ENCODE data around the gene KRTAP5-8. TPM values are rescaled to one million over a fixed set of nuclear protein-coding genes. Genes with fewer than 3 reads are reported as not detected.
"Not testable (repeated sequence)": the region's sequence is repeated elsewhere in the genome, so short reads cannot be mapped to it uniquely, and the experiment has no call there.

Gene KRTAP5-8
- total RNA-seq, 1 experiment from 2014 or later, result not detected

DNA sequence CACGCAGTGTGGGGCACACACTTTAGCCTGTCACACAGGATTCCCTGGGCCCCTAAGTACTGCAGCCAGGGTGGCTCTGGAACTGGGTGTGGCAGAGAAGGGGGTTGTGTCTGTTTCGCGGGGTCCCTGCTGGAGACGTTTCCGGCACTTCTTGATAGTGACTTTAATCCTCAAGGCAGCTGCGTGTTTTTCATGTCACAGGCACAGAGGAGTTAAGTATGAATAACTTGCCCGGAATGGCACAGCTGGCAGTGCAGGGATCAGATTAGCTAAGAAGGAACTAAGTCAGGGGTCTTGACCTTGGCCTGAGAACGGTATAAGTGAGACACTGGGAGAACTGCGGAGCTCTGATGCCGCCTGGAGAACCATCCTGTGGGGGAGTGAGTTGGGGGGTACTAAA, 18.3 kb upstream of the KRTAP5-8 start:
- no peaks in the 10 kb centered on the region for H3K4me1 Mint-ChIP-seq (ENCODE audit: low read depth, unreplicated experiment)
- intact Hi-C loops (cut with micrococcal nuclease; ENCODE audit: unreplicated experiment), result no loop called here
- ChIA-PET CTCF (no interaction called here), POLR2A (no interaction called here)
- peaks cover 9% of the 10 kb centered on the region for H3K9me3 Mint-ChIP-seq (ENCODE audit: unreplicated experiment)
- no TSS peak for BruUV-seq (replicated peaks)
- DNase-seq, result no peak
- Histone ChIP-seq H3K4me3 (ENCODE audit: low read depth, low read length) (no peak overlapping the region), H3K4me1 (no peaks in the 10 kb centered on the region), H3K27me3 (replicated peaks; ENCODE audit: control insufficient read depth, insufficient read depth, low read length) (no peaks in the 10 kb centered on the region), H3K9me3 (peaks cover 6% of the 10 kb centered on the region; the same call in 1 of the 2 replicates), H3K36me3 (ENCODE audit: control insufficient read depth, insufficient read depth, low read length) (no peaks in the 10 kb centered on the region)
- H3K27me3 Mint-ChIP-seq (ENCODE audit: insufficient read depth, unreplicated experiment), result no peaks in the 10 kb centered on the region
- TF ChIP-seq, protein P1, sequence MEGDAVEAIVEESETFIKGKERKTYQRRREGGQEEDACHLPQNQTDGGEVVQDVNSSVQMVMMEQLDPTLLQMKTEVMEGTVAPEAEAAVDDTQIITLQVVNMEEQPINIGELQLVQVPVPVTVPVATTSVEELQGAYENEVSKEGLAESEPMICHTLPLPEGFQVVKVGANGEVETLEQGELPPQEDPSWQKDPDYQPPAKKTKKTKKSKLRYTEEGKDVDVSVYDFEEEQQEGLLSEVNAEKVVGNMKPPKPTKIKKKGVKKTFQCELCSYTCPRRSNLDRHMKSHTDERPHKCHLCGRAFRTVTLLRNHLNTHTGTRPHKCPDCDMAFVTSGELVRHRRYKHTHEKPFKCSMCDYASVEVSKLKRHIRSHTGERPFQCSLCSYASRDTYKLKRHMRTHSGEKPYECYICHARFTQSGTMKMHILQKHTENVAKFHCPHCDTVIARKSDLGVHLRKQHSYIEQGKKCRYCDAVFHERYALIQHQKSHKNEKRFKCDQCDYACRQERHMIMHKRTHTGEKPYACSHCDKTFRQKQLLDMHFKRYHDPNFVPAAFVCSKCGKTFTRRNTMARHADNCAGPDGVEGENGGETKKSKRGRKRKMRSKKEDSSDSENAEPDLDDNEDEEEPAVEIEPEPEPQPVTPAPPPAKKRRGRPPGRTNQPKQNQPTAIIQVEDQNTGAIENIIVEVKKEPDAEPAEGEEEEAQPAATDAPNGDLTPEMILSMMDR (IDR thresholded peaks at IDR 0.05; ENCODE audit: insufficient read depth in 1 of 2, low read depth in 1 of 2, low read length in 1 of 2, severe bottlenecking in 1 of 2, unreplicated experiment in 1 of 2), result no peak
- no peaks in the 10 kb centered on the region for H3K36me3 Mint-ChIP-seq (ENCODE audit: insufficient read depth, unreplicated experiment)
- no peak overlapping the region for H3K4me3 Mint-ChIP-seq (ENCODE audit: unreplicated experiment)
- no peak overlapping the region for H3K27ac Mint-ChIP-seq (ENCODE audit: unreplicated experiment)

DNA sequence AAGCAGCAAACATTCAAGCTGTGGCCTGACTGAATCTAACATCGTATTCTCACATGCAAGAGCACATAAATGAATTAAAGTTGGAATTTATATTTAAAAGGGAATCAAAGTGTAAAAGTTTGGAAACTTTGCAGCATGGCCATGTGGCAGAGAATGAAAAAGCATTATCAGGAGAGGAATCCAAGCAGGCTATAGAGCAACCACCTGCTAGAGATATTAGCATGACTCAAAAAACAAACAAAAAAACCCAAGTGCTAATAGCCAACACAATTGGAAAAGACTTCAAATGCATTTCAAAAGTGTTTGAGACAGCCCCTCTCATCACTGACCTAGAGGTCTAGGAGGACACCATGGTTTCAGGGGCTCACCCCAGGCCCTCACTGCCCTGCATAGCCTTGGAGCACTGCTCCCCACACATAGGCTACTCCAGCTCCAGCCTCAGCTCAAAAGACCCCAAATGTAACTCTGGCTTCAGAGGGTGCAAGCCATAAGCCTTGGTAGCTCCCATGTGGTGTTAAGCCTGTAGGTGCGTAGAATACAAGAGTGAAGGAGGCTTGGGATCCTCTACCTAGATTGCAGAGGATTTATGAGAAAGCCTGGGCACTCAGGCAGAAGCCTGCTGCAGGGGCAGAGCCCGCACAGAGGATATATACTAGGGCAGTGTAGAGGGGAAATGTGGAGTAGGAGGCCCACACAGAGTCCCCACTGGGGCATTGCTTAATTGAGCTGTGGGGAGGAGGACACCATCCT, 12.5 kb upstream of the KRTAP5-8 start:
- Mint-ChIP-seq H3K4me1 (ENCODE audit: low read depth, unreplicated experiment) (peaks cover 24% of the 10 kb centered on the region), H3K9me3 (ENCODE audit: unreplicated experiment) (peaks cover 9% of the 10 kb centered on the region), H3K27ac (ENCODE audit: unreplicated experiment) (no peak overlapping the region), H3K36me3 (ENCODE audit: insufficient read depth, unreplicated experiment) (no peaks in the 10 kb centered on the region), H3K27me3 (ENCODE audit: insufficient read depth, unreplicated experiment) (no peaks in the 10 kb centered on the region), H3K4me3 (ENCODE audit: unreplicated experiment) (no peak overlapping the region)
- Histone ChIP-seq H3K4me1 (peaks cover 19% of the 10 kb centered on the region), H3K27me3 (replicated peaks; ENCODE audit: control insufficient read depth, insufficient read depth, low read length) (no peaks in the 10 kb centered on the region), H3K4me3 (ENCODE audit: low read depth, low read length) (no peak overlapping the region), H3K36me3 (ENCODE audit: control insufficient read depth, insufficient read depth, low read length) (no peaks in the 10 kb centered on the region), H3K9me3 (0 out of 2 replicates have a peak, but pooled peaks cover 2% of the 10 kb centered on the region)
- peak in 1 of 2 experiments; percentile 19 for DNase-seq
- ChIA-PET CTCF (no interaction called here), POLR2A (no interaction called here)
- BruUV-seq (replicated peaks), result no TSS peak
- intact Hi-C loops (cut with micrococcal nuclease; ENCODE audit: unreplicated experiment), result no loop called here
- TF ChIP-seq, protein P1 (IDR thresholded peaks at IDR 0.05; ENCODE audit: insufficient read depth in 1 of 2, low read depth in 1 of 2, low read length in 1 of 2, severe bottlenecking in 1 of 2, unreplicated experiment in 1 of 2), result no peak

- TF ChIP-seq, protein P1 (IDR thresholded peaks at IDR 0.05; ENCODE audit: insufficient read depth in 1 of 2, low read depth in 1 of 2, low read length in 1 of 2, severe bottlenecking in 1 of 2, unreplicated experiment in 1 of 2), result no peak
- Histone ChIP-seq H3K4me3 (ENCODE audit: low read depth, low read length) (no peak overlapping the region), H3K4me1 (peaks cover 19% of the 10 kb centered on the region), H3K27me3 (replicated peaks; ENCODE audit: control insufficient read depth, insufficient read depth, low read length) (no peaks in the 10 kb centered on the region), H3K36me3 (ENCODE audit: control insufficient read depth, insufficient read depth, low read length) (no peaks in the 10 kb centered on the region), H3K9me3 (no peaks in the 10 kb centered on the region)
- ChIA-PET POLR2A (no interaction called here), CTCF (interaction anchor here (0.9 kb wide), 1 partner anchor 37 kb away, joined by 3 read pairs; no protein-coding TSS in a partner anchor)
- Mint-ChIP-seq H3K27ac (ENCODE audit: unreplicated experiment) (no peak overlapping the region), H3K4me3 (ENCODE audit: unreplicated experiment) (no peak overlapping the region), H3K4me1 (ENCODE audit: low read depth, unreplicated experiment) (peaks cover 24% of the 10 kb centered on the region), H3K27me3 (ENCODE audit: insufficient read depth, unreplicated experiment) (no peaks in the 10 kb centered on the region), H3K36me3 (ENCODE audit: insufficient read depth, unreplicated experiment) (no peaks in the 10 kb centered on the region), H3K9me3 (ENCODE audit: unreplicated experiment) (peaks cover 4% of the 10 kb centered on the region)
- DNase-seq, result peak in 1 of 2 experiments; percentile 30
- BruUV-seq (replicated peaks), result no TSS peak
- intact Hi-C loops (cut with micrococcal nuclease; ENCODE audit: unreplicated experiment), result no loop called here
Observed at GRCh38 chr11:71525938-71526495, 11.8 kb upstream of the KRTAP5-8 start.

DNA sequence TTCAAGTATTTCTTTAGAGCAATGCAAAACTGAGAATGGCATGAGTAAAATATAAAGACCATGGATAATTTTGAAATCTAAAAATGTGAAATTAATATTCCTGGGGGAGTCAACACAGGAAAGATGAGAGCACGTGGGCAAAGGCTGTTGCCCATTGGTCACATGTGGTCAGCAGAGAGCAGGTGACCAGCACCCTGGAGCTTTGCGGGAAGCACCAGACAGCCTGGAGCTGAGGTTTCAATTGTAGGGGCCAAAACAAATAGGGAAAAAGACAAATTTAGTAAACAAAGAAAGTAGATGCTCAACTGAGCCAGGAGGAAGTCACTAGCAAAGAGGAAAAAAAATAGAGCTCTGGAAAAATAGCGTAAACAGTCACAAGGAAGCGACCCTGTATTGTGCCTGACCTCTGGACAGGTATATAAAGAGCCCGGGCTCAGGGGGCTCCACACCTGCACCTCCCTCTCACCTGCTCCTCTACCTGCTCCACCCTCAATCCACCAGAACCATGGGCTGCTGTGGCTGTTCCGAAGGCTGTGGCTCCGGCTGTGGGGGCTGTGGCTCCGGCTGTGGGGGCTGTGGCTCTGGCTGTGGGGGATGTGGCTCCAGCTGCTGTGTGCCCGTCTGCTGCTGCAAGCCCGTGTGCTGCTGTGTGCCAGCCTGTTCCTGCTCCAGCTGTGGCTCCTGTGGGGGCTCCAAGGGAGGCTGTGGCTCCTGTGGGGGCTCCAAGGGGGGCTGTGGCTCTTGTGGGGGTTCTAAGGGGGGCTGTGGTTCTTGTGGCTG, 10.8 kb upstream of the KRTAP5-8 start, which contains the start of gene KRTAP5-7:
KRTAP5-7 (plus strand) TSS at position 472 of the 780 bp plus-strand sequence; CDS start at position 506, 34 bp downstream.
- H3K4me3 ChIP-seq (ENCODE audit: low read depth, low read length); H3K36me3 ChIP-seq (ENCODE audit: control insufficient read depth, insufficient read depth, low read length); BruUV-seq (replicated peaks); H3K27me3 ChIP-seq (replicated peaks; ENCODE audit: control insufficient read depth, insufficient read depth, low read length); intact Hi-C loops (cut with micrococcal nuclease; ENCODE audit: unreplicated experiment); H3K36me3 Mint-ChIP-seq (ENCODE audit: insufficient read depth, unreplicated experiment); H3K27ac Mint-ChIP-seq (ENCODE audit: unreplicated experiment); H3K4me3 Mint-ChIP-seq (ENCODE audit: unreplicated experiment); H3K9me3 Mint-ChIP-seq (ENCODE audit: unreplicated experiment); POLR2A ChIA-PET; H3K27me3 Mint-ChIP-seq (ENCODE audit: insufficient read depth, unreplicated experiment); H3K9me3 ChIP-seq: not testable (repeated sequence)
- CTCF ChIA-PET, result interaction anchor here (0.6 to 0.9 kb wide), 4 partner anchors 36 to 1043 kb away, joined by 3 to 7 read pairs (median 4); no protein-coding TSS in a partner anchor
- peak in 1 of 2 experiments; percentile 26 for DNase-seq
- H3K4me1 ChIP-seq, result peaks cover 19% of the 10 kb centered on the region
- H3K4me1 Mint-ChIP-seq (ENCODE audit: low read depth, unreplicated experiment), result peaks cover 24% of the 10 kb centered on the region
